HepG2 (cell line): ENCODE measurements around the gene CMTM1. TPM values are rescaled to one million over a fixed set of nuclear protein-coding genes. Genes with fewer than 3 reads are reported as not detected.

Experiments
- CEBPB ChIP-seq: IDR thresholded peaks from 2 replicates; pipeline ENCODE4 v1.6.1; 2011; ENCODE audit warnings: low read depth, low read length, improper control_type of control experiment, borderline replicate concordance
- CENPT ChIP-seq: sonication (generic); formaldehyde crosslinking; IDR thresholded peaks from 2 replicates; pipeline ENCODE4 v1.8.0; 2022; ENCODE audit warnings: low read depth, mild to moderate bottlenecking, moderate library complexity, missing genetic modification reagents
- CHCHD3 ChIP-seq: sonication (generic); formaldehyde crosslinking; IDR thresholded peaks from 2 replicates; pipeline ENCODE4 v1.8.0; 2022; ENCODE audit warnings: mild to moderate bottlenecking, missing genetic modification reagents, moderate library complexity
- CHD4 ChIP-seq: fragments of 200-600 bp; sonication (generic); IDR thresholded peaks from 2 replicates; pipeline ENCODE4 v1.7.0; 2017; ENCODE audit warnings: mild to moderate bottlenecking, low read length, borderline replicate concordance
- EEA1 ChIP-seq: sonication (generic); formaldehyde crosslinking; IDR thresholded peaks from 2 replicates; pipeline ENCODE4 v1.5.1; 2020; ENCODE audit warnings: mild to moderate bottlenecking, missing genetic modification reagents, borderline replicate concordance
- MED8 ChIP-seq: sonication (generic); formaldehyde crosslinking; IDR thresholded peaks from 2 replicates; pipeline ENCODE4 v1.8.1; 2023; ENCODE audit warnings: mild to moderate bottlenecking, missing genetic modification reagents; ENCODE audit not compliant: insufficient replicate concordance
- NBN ChIP-seq: fragments of 450-650 bp; conservative IDR thresholded peaks from 2 replicates; pipeline ENCODE4 v1.6.1; 2017
- NFE2L1 ChIP-seq: sonication (generic); formaldehyde crosslinking; IDR thresholded peaks from 2 replicates; pipeline ENCODE4 v1.4.0; 2020; ENCODE audit warnings: missing genetic modification reagents, mild to moderate bottlenecking, borderline replicate concordance
- ONECUT2 ChIP-seq: sonication (generic); formaldehyde crosslinking; IDR thresholded peaks from 2 replicates; pipeline ENCODE4 v1.4.0; 2020; ENCODE audit warnings: missing genetic modification reagents
- RFX1 ChIP-seq: fragments of 450-650 bp; IDR thresholded peaks from 2 replicates; pipeline ENCODE4 v1.6.1; 2017
- SIX4 ChIP-seq: sonication (generic); formaldehyde crosslinking; IDR thresholded peaks from 2 replicates; pipeline ENCODE4 v1.4.0; 2020; ENCODE audit warnings: missing genetic modification reagents
- ZBTB1 ChIP-seq: sonication (generic); formaldehyde crosslinking; IDR thresholded peaks from 2 replicates; pipeline ENCODE4 v1.4.0; 2020; ENCODE audit warnings: missing genetic modification reagents, borderline replicate concordance
- ZBTB7A ChIP-seq: sonication (generic); formaldehyde crosslinking; IDR thresholded peaks from 2 replicates; pipeline ENCODE4 v1.8.0; 2022; ENCODE audit warnings: mild to moderate bottlenecking, missing genetic modification reagents
- ZFP37 ChIP-seq: sonication (generic); formaldehyde crosslinking; IDR thresholded peaks from 2 replicates; pipeline ENCODE4 v1.4.0; 2020; ENCODE audit warnings: missing genetic modification reagents, borderline replicate concordance
- ZNF260 ChIP-seq: sonication (generic); formaldehyde crosslinking; IDR thresholded peaks from 2 replicates; pipeline ENCODE4 v1.4.0; 2020; ENCODE audit warnings: missing genetic modification reagents, low read depth, mild to moderate bottlenecking, borderline replicate concordance
- ZNF3 ChIP-seq: IDR thresholded peaks from 2 replicates; pipeline ENCODE4 v1.7.0; 2017; ENCODE audit warnings: inconsistent platforms
- ZNF326 ChIP-seq: sonication (generic); formaldehyde crosslinking; IDR thresholded peaks from 2 replicates; pipeline ENCODE4 v1.4.0; 2020; ENCODE audit warnings: missing genetic modification reagents, borderline replicate concordance
- ZNF331 ChIP-seq: sonication (generic); formaldehyde crosslinking; IDR thresholded peaks from 2 replicates; pipeline ENCODE4 v1.4.0; 2020; ENCODE audit warnings: missing genetic modification reagents
- ZNF496 ChIP-seq: sonication (generic); formaldehyde crosslinking; IDR thresholded peaks from 2 replicates; pipeline ENCODE4 v1.8.1; 2023; ENCODE audit warnings: mild to moderate bottlenecking, moderate library complexity, missing genetic modification reagents; ENCODE audit not compliant: insufficient replicate concordance
- ZNF660 ChIP-seq: sonication (generic); formaldehyde crosslinking; IDR thresholded peaks from 2 replicates; pipeline ENCODE4 v1.5.1; 2020; ENCODE audit warnings: mild to moderate bottlenecking, low read depth, missing genetic modification reagents, borderline replicate concordance
- ZNF761 ChIP-seq: sonication (generic); formaldehyde crosslinking; conservative IDR thresholded peaks from 2 replicates; pipeline ENCODE4 v1.4.0; 2020; ENCODE audit warnings: mild to moderate bottlenecking, missing genetic modification reagents
- ZNF850 ChIP-seq: sonication (generic); formaldehyde crosslinking; conservative IDR thresholded peaks from 2 replicates; pipeline ENCODE4 v1.9.0; 2021; ENCODE audit warnings: mild to moderate bottlenecking, missing genetic modification reagents
- polyA plus RNA-seq, 8 experiments: library from polyadenylated mRNA; depleted of rRNA in 3 of 8; stranded (reverse) in 7 of 8; unstranded in 1 of 8; fragments of >200 nt; fragmentation: Illumina TruSeq in 4 of 8; extraction: Trizol in 4 of 8; gene quantifications; 2 replicates each; pipeline versions ENCODE4 v1.2.1 to v1.2.3, GENCODE V29; 2011 to 2016; ENCODE audit warnings: low read depth in 4 of 8, missing spikeins in 1 of 8, mixed read lengths in 1 of 8; ENCODE audit not compliant: insufficient read depth in 1 of 8
- total RNA-seq, 5 experiments: library from RNA; depleted of rRNA; stranded (reverse); fragments of >200 nt; fragmentation: Illumina TruSeq; extraction: Trizol; gene quantifications; 2 replicates each; pipeline ENCODE4 v1.2.3, GENCODE V29; 2016; ENCODE audit warnings: low read depth in 1 of 5
- TF ChIP-seq, protein P1 (sequence below): sonication (generic); formaldehyde crosslinking; IDR thresholded peaks from one replicate; pipeline ENCODE4 v1.5.1; 2020; ENCODE audit warnings: mild to moderate bottlenecking, missing genetic modification reagents; ENCODE audit errors: not compliant biosample characterization

The CMTM1 gene
- total and polyA plus RNA-seq, 2 of the 13 experiments (the other 11 are each of a cell fraction or from before 2014, with no cell fraction given) = 1.7 to 2.9 TPM

DNA sequence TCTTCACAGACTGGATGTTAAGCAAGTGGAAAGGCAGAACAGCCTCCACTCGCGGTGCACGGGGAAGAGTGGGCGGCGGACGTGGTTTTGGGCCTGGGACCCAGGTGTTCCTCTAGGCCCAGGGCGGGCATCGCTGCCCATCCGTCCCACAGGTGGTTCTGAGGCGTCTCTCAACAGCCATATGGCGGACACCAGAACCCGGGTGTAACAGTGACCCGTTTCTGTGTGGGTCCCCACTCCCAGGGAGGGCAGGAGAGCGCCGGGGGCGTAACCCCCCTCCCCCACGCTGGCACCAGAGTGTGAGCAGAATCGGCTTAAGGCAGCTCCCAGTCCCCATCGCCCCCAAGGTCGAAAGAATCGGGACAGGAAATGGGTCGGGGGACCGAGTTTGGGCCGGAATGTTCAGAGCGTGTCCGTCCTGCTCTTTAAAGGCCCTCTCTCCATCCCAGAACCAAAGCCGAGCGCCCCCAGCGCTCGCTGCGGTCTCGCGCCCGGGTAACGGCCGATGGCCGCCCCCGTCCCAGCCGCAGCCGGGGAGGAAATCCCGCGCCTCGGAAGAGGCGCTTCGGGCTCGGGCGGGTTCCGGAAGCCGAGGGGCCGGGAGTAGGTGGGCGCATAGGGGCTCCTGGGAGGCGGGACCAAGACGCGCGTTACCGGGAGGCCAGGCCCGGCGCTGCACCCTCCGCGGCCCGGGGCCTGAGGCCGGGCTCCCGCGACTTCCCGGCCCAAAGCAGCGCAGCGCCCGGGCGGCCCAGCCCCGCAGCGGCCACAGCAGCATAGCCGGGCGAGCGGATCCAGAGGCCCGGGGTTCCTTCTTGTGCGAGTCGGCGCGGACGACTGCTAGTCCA, 16.7 kb upstream of the CMTM1 start, which contains the start of gene TK2 (continued):
- TF ChIP-seq ZBTB1 (no peak), CHD4 (no peak), ZNF660 (CRISPR knock-in tag) (no peak), ZNF850 (CRISPR knock-in tag) (peak; percentile 64), SIX4 (CRISPR knock-in tag) (no peak), ONECUT2 (no peak), NFE2L1 (CRISPR knock-in tag) (no peak; the same call in 1 of the 2 replicates), ZBTB7A (CRISPR knock-in tag) (peak; percentile 14; the same call in 1 of the 2 replicates), EEA1 (CRISPR knock-in tag) (no peak), ZNF3 (CRISPR knock-in tag) (no peak), ZNF260 (CRISPR knock-in tag) (no peak), ZNF326 (no peak), MED8 (CRISPR knock-in tag) (no peak), CHCHD3 (CRISPR knock-in tag) (peak; percentile 78; the same call in 1 of the 2 replicates), RFX1 (no peak), ZNF331 (CRISPR knock-in tag) (peak; percentile 56; the same call in 1 of the 2 replicates), ZNF496 (CRISPR knock-in tag) (no peak), NBN (no peak), ZFP37 (no peak), CEBPB (no peak), CENPT (peak; percentile 61; the same call in 1 of the 2 replicates), ZNF761 (CRISPR knock-in tag) (no peak; the same call in 1 of the 2 replicates)
- TF ChIP-seq, protein P1, sequence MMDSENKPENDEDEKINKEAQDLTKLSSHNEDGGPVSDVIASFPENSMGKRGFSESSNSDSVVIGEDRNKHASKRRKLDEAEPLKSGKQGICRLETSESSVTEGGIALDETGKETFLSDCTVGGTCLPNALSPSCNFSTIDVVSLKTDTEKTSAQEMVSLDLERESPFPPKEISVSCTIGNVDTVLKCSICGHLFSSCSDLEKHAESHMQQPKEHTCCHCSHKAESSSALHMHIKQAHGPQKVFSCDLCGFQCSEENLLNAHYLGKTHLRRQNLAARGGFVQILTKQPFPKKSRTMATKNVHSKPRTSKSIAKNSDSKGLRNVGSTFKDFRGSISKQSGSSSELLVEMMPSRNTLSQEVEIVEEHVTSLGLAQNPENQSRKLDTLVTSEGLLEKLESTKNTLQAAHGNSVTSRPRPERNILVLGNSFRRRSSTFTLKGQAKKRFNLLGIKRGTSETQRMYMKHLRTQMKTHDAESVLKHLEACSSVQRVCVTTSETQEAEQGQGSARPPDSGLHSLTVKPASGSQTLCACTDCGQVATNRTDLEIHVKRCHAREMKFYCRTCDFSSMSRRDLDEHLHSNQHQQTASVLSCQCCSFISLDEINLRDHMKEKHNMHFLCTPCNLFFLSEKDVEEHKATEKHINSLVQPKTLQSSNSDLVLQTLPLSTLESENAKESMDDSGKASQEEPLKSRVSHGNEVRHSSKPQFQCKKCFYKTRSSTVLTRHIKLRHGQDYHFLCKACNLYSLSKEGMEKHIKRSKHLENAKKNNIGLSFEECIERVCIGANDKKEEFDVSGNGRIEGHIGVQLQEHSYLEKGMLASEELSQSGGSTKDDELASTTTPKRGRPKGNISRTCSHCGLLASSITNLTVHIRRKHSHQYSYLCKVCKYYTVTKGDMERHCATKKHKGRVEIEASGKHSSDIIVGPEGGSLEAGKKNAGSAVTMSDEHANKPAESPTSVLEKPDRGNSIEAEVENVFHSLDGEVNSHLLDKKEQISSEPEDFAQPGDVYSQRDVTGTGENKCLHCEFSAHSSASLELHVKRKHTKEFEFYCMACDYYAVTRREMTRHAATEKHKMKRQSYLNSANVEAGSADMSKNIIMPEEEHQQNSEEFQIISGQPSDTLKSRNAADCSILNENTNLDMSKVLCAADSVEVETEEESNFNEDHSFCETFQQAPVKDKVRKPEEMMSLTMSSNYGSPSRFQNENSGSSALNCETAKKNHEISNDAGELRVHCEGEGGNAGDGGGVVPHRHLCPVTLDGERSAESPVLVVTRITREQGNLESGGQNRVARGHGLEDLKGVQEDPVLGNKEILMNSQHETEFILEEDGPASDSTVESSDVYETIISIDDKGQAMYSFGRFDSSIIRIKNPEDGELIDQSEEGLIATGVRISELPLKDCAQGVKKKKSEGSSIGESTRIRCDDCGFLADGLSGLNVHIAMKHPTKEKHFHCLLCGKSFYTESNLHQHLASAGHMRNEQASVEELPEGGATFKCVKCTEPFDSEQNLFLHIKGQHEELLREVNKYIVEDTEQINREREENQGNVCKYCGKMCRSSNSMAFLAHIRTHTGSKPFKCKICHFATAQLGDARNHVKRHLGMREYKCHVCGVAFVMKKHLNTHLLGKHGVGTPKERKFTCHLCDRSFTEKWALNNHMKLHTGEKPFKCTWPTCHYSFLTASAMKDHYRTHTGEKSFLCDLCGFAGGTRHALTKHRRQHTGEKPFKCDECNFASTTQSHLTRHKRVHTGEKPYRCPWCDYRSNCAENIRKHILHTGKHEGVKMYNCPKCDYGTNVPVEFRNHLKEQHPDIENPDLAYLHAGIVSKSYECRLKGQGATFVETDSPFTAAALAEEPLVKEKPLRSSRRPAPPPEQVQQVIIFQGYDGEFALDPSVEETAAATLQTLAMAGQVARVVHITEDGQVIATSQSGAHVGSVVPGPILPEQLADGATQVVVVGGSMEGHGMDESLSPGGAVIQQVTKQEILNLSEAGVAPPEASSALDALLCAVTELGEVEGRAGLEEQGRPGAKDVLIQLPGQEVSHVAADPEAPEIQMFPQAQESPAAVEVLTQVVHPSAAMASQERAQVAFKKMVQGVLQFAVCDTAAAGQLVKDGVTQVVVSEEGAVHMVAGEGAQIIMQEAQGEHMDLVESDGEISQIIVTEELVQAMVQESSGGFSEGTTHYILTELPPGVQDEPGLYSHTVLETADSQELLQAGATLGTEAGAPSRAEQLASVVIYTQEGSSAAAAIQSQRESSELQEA (CRISPR knock-in tag) = peak; percentile 75
